Stomach (tissue), 9 donors: ENCODE measurements around the gene OLFM2. TPM values are rescaled to one million over a fixed set of nuclear protein-coding genes. Genes with fewer than 3 reads are reported as not detected.
A peak's percentile ranks its signal among the peaks of the same experiment; 100 is the strongest.
"Not testable (repeated sequence)": the region's sequence is repeated elsewhere in the genome, so short reads cannot be mapped to it uniquely, and the experiment has no call there.

ENCODE experiments used
- DNase-seq, 2 donors: peaks; one replicate each; pipeline versions ENCODE4 v3.0.0 to v3.0.0-alpha.2; 2013 to 2019
- H3K27ac ChIP-seq, 5 donors: fragments of 200-600 bp in 4 of 5; sonication (generic) in 4 of 5; one replicate each; pipeline ENCODE4 v1.5.1; 2013 to 2019; ENCODE audit warnings: mild to moderate bottlenecking in 1 of 5, moderate library complexity in 1 of 5
- H3K27me3 ChIP-seq, 3 donors: fragments of 200-600 bp; sonication (generic); one replicate each; pipeline ENCODE4 v1.5.1; 2017 to 2019; ENCODE audit warnings: mixed run types in 1 of 3
- H3K36me3 ChIP-seq, 4 donors: fragments of 200-600 bp; sonication (generic); 1 replicate in 3 of 4; 2 replicates in 1 of 4; pipeline ENCODE4 v1.5.1; 2016 to 2019
- H3K4me1 ChIP-seq, 4 donors: fragments of 200-600 bp; sonication (generic); one replicate each; pipeline ENCODE4 v1.5.1; 2016 to 2019
- H3K4me3 ChIP-seq, 4 donors: fragments of 200-600 bp; sonication (generic) in 3 of 4; one replicate each; pipeline ENCODE4 v1.5.1; 2016 to 2019; ENCODE audit warnings: mild to moderate bottlenecking in 1 of 4
- H3K9me3 ChIP-seq, 4 donors: fragments of 200-600 bp; sonication (generic); one replicate each; pipeline ENCODE4 v1.5.1; 2016 to 2019
- CTCF ChIP-seq, 7 experiments: fragments of 450-650 bp in 4 of 7; fragments of 200-600 bp in 3 of 7; sonication (generic) in 3 of 7; IDR thresholded peaks; one replicate each; pipeline ENCODE4 v1.5.1; 2016 to 2019; ENCODE audit warnings: antibody characterized with exemption in 7 of 7, control low read depth in 2 of 7, mild to moderate bottlenecking in 1 of 7
- EP300 ChIP-seq: sonication (generic); formaldehyde crosslinking; IDR thresholded peaks from one replicate; pipeline ENCODE4 v1.6.1; 2017; ENCODE audit warnings: antibody characterized with exemption
- POLR2A ChIP-seq, 4 donors: fragments of 450-650 bp; IDR thresholded peaks; one replicate each; pipeline ENCODE4 v1.6.1; 2016; ENCODE audit warnings: antibody characterized with exemption in 4 of 4, control low read depth in 2 of 4, mild to moderate bottlenecking in 1 of 4, moderate library complexity in 1 of 4
- POLR2AphosphoS5 ChIP-seq, 3 donors: sonication (generic); formaldehyde crosslinking; IDR thresholded peaks; one replicate each; pipeline ENCODE4 v1.6.1; 2016; ENCODE audit warnings: antibody characterized with exemption in 3 of 3
- WGBS, 5 donors: extraction: QIAGEN DNeasy Blood & Tissue Kit in 3 of 5; methylation state at CpG; one replicate each; pipeline versions ENCODE4 v1.1.5 to v1.1.7; 2013 to 2018; 5-methylcytosine and 5-hydroxymethylcytosine counted together
- intact Hi-C: fragments of 100-400 bp; cut with DNase I; formaldehyde crosslinking; loops from one replicate; pipeline ENCODE4 v1.15.1; 2023; ENCODE audit warnings: low total_unique reads
- polyA plus RNA-seq, 3 donors: library from polyadenylated mRNA; stranded (reverse); fragments of 200-250 nt; gene quantifications; one replicate each; pipeline ENCODE4 v1.2.3, GENCODE V29; 2013
- total RNA-seq, 5 donors: library from RNA; depleted of rRNA; stranded (reverse); fragments of >200 nt; gene quantifications; one replicate each; pipeline versions ENCODE4 v1.1.0 to v1.2.3, GENCODE V29; 2014 to 2016
- donor health status: healthy with polysubstance abuse.
- donor health status: Bipolar disorder and iron deficiency.
- donor health status: healthy.

The OLFM2 gene
- total and polyA plus RNA-seq, 8 donors = 1.7 to 15.4 (median 6.0) TPM; not detected in 2

- Histone ChIP-seq H3K9me3 (peaks cover 0 to 2% (median 1%) of the 10 kb centered on the region in 4 donors), H3K4me1 (no peaks in the 10 kb centered on the region), H3K27ac (no peak overlapping the region), H3K27me3 (peaks cover 0 to 28% (median 0%) of the 10 kb centered on the region in 3 donors), H3K36me3 (no peaks in the 10 kb centered on the region), H3K4me3 (no peak overlapping the region)
- 50 to 65% (median 61%) methylated on average over 4 of the region's 4 CpGs for WGBS, 5 donors
- no peak for DNase-seq
- TF ChIP-seq POLR2AphosphoS5 (IDR thresholded peaks at IDR 0.05) = no peak
- TF ChIP-seq EP300 = no peak
- TF ChIP-seq CTCF (IDR thresholded peaks at IDR 0.05) = no peak
- intact Hi-C loops = no loop called here
Observed at GRCh38 chr19:9947441-9947840, 11.1 kb upstream of the OLFM2 start.

GRCh38 chr19:9946528-9947125 is 10.3 kb upstream of the OLFM2 start:
- Histone ChIP-seq H3K9me3 (peaks cover 0 to 10% (median 9%) of the 10 kb centered on the region in 4 donors), H3K27me3 (peaks cover 0 to 28% (median 0%) of the 10 kb centered on the region in 3 donors)
- H3K4me3 ChIP-seq, H3K4me1 ChIP-seq, H3K36me3 ChIP-seq, intact Hi-C loops, DNase-seq, H3K27ac ChIP-seq: not testable (repeated sequence)
- 76 to 88% (median 79%) methylated on average over 7 of the region's 7 CpGs for WGBS, 5 donors

- WGBS, 5 donors = 27 to 34% (median 29%) methylated on average over 18 of the region's 18 CpGs
- Histone ChIP-seq H3K27me3 (peaks cover 0 to 28% (median 0%) of the 10 kb centered on the region in 3 donors), H3K9me3 (peaks cover 0 to 12% (median 11%) of the 10 kb centered on the region in 4 donors), H3K4me3 (no peak overlapping the region), H3K36me3 (no peaks in the 10 kb centered on the region), H3K27ac (peak overlapping the region in 4 of 5 donors; percentile 20 to 67 (median 50)), H3K4me1 (no peaks in the 10 kb centered on the region)
- DNase-seq = peak; percentile 41 to 91
- TF ChIP-seq POLR2A (IDR thresholded peaks at IDR 0.05) (no peak), CTCF (IDR thresholded peaks at IDR 0.05) (no peak), POLR2AphosphoS5 (IDR thresholded peaks at IDR 0.05) (peak in 1 of 3 donors; percentile 17), EP300 (no peak)
- intact Hi-C loops = no loop called here
Observed at GRCh38 chr19:9945319-9945966, 9.1 kb upstream of the OLFM2 start.

GRCh38 chr19:9943744-9944143 is 7.4 kb upstream of the OLFM2 start:
- Histone ChIP-seq H3K27ac (no peak overlapping the region), H3K36me3 (no peaks in the 10 kb centered on the region), H3K9me3 (peaks cover 0 to 12% (median 11%) of the 10 kb centered on the region in 4 donors), H3K4me3 (no peak overlapping the region), H3K4me1 (no peaks in the 10 kb centered on the region), H3K27me3 (peaks cover 0 to 28% (median 0%) of the 10 kb centered on the region in 3 donors)
- intact Hi-C loops = no loop called here
- no peak for TF ChIP-seq POLR2A (IDR thresholded peaks at IDR 0.05)
- TF ChIP-seq EP300 = no peak
- TF ChIP-seq POLR2AphosphoS5 (IDR thresholded peaks at IDR 0.05) = no peak
- TF ChIP-seq CTCF (IDR thresholded peaks at IDR 0.05) = no peak
- no peak for DNase-seq
- 73 to 86% (median 85%) methylated on average over 6 of the region's 6 CpGs for WGBS, 5 donors

- whole genome bisulfite sequencing, 5 donors = 47 to 59% (median 53%) methylated on average over 1 of the region's 1 CpG
- Histone ChIP-seq H3K4me1 (peaks cover 1 to 6% (median 4%) of the 10 kb centered on the region in 4 donors), H3K27me3 (peaks cover 0 to 36% (median 11%) of the 10 kb centered on the region in 3 donors), H3K9me3 (peaks cover 0 to 12% (median 11%) of the 10 kb centered on the region in 4 donors), H3K27ac (no peak overlapping the region), H3K36me3 (no peaks in the 10 kb centered on the region), H3K4me3 (no peak overlapping the region)
- intact Hi-C loops = no loop called here
- no peak for DNase-seq
- TF ChIP-seq POLR2A (IDR thresholded peaks at IDR 0.05) (no peak), CTCF (IDR thresholded peaks at IDR 0.05) (no peak), POLR2AphosphoS5 (IDR thresholded peaks at IDR 0.05) (no peak), EP300 (no peak)
Observed at GRCh38 chr19:9941671-9942070, 5.4 kb upstream of the OLFM2 start.
